ENCODE results near the gene ZNF593. TPM values are rescaled to one million over a fixed set of nuclear protein-coding genes. Genes with fewer than 3 reads are reported as not detected.

The ZNF593 gene
- 46.4 and 97.1 TPM in 2 replicates for total RNA-seq (2014; rRNA removed; shearing (Covaris generic))

DNA sequence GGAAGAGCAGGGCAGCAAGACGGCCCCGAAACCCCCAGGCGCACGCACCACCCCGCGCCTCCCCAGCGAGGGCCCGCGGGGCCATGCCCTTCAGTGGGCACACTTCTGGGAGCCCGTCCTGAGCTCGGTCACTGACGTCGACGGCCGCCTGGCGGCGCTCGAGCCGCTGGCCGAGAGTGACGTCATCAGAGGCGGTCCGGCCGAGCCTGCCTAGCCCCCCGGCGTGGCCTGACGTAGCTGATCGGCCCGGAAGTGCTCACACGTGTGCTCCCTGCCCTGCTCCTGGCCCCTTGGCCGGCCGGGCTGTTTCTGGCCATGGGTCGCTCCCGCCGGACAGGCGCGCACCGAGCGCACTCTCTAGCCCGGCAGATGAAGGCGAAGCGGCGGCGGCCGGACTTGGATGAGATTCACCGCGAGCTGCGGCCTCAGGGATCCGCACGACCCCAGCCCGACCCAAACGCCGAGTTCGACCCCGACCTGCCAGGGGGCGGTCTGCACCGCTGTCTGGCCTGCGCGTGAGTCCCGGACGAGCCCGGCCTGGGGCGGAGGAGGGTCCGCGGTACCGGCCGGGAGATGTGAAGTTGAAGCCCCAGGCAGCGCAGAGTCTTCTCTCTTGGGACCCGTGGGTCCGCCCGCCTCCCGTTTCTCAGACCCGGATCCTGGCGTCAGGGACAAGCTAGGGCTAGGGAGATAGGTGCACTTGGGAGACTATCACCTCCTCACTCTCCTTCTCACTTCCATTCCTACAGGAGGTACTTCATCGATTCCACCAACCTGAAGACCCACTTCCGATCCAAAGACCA is at the start of gene ZNF593:
ZNF593 (plus strand) TSS at position 240 of the 803 bp plus-strand sequence; CDS start at position 316, 76 bp downstream.
- in situ Hi-C loops (cut with HindIII; ENCODE audit: low sequenced_read_pairs) = loop anchor here (5.0 kb wide), 1 partner anchor 68 kb away; no protein-coding TSS in a partner anchor
- peak; percentile 91 for DNase-seq (ENCODE audit: low spot score)

DNA sequence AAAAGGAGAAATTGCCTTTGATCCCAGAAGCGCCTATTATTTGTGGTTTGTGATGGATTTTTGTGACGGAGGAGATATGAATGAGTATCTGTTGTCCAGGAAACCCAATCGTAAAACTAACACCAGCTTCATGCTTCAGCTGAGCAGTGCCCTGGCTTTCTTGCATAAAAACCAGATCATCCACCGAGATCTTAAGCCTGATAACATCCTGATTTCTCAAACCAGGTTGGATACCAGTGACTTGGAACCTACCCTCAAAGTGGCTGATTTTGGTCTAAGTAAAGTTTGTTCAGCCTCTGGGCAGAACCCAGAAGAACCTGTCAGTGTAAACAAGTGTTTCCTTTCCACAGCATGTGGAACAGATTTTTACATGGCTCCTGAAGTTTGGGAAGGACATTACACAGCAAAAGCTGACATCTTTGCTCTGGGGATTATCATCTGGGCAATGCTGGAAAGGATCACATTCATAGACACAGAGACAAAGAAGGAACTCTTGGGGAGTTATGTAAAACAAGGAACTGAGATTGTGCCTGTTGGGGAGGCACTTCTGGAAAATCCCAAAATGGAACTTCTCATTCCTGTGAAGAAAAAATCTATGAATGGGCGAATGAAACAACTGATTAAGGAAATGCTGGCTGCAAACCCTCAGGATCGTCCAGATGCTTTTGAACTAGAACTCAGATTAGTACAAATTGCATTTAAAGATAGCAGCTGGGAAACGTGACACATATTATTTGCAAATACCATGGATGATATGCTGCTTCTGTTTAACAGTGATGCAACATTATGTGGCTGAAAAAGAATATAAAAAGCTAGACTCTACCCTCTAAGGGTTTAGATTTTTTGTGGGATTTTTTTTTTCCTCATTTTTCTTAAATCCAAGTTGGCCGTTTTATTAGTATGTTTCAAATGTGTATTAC is 47.6 kb upstream of the ZNF593 start:
- in situ Hi-C loops (cut with HindIII; ENCODE audit: low sequenced_read_pairs) = no loop called here
- no peak for DNase-seq (ENCODE audit: low spot score)

DNA sequence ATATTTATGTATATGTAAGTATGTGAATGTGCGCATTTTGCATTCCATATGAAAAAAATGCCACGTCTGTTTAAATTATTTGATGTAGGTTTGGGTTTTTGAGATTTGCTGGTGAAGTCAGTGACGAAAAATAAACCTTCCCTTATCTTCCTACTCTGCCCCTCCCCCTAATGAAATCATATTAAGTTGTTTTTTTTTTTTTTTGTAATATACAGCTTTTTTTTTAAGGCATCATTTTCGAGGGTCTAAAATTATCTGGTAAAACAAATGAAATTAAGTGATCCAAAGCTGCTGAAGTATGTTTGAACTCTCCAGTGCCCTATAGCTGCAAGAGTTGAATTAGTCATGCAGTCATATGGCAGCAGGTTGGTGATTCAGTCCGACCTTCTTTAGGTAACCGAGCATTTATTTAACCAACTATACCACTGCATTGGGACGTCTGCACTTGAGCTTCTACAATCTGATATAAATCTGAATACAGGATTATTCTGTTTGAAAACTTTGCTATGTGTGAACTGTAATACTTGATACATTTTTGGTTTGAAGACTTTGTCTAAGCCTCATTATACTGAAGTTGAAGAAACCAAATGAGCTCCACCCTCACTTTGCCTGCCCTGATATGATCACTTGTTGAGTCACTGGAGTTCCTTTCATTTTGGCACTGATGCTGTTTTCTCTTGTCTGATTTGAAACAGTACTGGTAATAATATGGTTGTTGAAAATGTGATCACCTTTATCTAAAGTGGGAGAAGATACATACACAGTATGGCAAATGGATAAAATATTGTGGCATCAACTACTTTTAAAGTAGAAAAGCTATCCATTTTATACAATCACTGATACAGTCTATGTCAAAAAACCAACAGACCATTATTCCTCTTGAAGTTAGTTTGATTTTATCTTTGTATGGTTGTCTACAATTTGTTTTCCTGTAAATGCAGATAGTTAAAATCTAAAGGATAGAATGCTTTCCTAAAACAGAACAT is 46.4 kb upstream of the ZNF593 start:
- DNase-seq (ENCODE audit: low spot score) = no peak

DNA sequence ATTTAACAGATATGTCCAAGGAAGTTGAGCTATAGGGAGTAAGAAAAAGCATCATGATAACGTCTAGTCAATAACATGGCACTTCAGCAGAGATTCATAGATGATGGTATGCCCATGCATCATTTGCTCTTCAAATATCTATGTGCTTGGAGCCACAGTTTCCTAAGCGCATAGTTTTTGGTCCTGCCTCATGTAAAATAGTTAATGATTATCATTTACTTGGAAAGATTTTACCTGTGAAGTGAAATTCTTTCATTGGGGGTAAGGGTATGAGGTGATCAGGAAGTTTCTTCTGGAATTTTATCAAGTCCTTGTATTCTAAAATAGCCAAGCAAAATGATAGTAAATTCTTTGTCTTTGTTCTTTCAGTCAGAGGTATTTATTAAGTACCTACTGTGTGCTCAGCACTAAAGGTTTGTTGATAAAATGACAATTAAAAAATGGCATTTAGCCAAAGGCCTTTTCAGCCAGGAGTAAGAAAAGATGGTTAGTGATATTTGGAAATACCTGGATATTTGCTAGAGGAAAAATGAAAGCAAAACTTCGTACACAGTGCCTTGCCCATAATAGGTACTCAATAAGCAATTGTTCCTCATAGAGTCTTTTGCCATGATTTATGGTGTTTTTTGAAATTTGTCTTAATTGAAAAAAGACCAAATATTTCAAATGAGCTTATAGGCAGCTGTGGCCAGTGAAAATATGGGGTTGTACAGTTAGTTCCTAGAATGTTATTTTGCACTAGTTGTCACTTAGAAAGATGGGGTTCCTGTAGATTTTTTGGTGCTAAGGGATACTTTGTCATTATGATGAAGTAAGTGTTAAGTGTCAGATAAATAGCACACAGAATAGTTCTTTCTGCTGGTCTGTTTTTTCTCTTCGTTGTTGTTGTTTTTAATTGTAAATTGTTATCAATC is 45.0 kb upstream of the ZNF593 start:
- DNase-seq (ENCODE audit: low spot score) = no peak
- in situ Hi-C loops (cut with HindIII; ENCODE audit: low sequenced_read_pairs) = no loop called here

More for the DNA sequence above, 46.4 kb upstream of the ZNF593 start:
- in situ Hi-C loops (cut with HindIII; ENCODE audit: low sequenced_read_pairs) = no loop called here

DNA sequence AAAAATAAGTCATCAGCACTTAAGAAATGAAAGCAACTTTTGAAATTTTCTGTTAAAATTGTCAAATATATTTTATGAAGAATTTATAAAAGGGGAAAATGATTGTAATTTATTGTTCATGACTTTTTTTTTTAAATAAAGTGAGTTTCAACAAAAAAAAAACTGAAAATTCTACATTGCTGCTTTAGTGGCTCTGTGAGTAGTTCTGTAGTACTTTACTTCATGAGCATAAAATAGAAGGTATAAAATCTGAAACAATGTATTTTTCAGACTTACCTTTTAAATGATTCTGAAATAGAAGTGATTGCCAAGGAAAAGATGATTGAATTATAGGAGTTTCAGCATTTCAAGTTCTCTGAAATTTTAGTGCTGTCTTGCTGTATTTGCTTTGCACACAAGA is 44.3 kb upstream of the ZNF593 start:
- in situ Hi-C loops (cut with HindIII; ENCODE audit: low sequenced_read_pairs) = no loop called here
- no peak for DNase-seq (ENCODE audit: low spot score)

DNA sequence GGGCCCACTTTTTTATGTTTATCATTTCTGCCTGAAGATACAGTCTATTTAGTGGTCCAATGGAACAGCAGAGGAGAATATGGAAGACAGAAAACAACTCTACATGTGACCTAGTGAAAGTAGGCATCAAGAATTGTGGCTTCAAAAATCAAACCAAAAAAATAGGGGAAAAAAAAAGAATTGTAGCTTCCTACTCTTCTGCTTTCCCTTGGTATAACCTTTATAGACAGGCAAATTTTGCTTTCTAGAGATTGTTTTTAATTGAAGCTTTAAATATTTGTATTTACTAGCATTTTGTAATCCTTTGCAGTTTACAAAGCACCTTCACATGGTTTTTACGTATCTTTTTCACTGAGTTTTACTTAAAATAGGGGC is 43.8 kb upstream of the ZNF593 start:
- in situ Hi-C loops (cut with HindIII; ENCODE audit: low sequenced_read_pairs) = no loop called here
- no peak for DNase-seq (ENCODE audit: low spot score)

DNA sequence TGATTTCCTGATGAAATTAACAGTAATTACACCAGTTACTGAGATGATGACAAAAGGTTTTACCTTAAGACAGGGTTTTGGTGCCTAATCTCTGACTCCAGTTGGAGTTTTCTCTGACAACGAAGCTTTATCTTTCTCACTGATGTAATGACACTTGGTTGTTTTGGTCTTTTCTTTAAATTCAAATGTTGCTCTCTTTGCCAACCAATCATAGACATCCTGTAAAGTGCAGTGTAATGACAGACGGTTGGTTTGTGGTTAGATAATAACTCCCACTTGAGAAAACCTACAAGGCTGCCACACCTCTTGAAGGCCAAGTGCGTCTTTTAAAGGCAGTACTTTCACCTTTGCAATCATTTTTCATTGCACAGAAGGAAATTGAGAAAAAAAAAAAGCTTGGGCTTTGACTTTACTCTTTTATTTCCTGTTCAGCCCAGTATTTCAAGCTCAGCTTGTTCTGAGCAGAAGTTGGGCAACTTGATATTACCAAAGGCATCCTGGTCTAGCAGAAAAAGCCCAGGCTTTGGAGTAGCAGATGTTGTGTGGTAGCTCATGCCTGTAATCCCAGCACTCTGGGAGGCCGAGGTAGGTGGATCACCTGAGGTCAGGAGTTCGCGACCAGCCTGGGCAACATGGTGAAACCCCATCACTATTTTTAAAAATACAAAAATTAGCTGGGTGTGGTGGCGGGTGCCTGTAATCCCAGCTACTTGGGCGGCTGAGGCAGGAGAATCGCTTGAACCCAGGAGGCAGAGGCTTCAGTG is 43.2 kb upstream of the ZNF593 start:
- no peak for DNase-seq (ENCODE audit: low spot score)
- in situ Hi-C loops (cut with HindIII; ENCODE audit: low sequenced_read_pairs) = no loop called here

DNA sequence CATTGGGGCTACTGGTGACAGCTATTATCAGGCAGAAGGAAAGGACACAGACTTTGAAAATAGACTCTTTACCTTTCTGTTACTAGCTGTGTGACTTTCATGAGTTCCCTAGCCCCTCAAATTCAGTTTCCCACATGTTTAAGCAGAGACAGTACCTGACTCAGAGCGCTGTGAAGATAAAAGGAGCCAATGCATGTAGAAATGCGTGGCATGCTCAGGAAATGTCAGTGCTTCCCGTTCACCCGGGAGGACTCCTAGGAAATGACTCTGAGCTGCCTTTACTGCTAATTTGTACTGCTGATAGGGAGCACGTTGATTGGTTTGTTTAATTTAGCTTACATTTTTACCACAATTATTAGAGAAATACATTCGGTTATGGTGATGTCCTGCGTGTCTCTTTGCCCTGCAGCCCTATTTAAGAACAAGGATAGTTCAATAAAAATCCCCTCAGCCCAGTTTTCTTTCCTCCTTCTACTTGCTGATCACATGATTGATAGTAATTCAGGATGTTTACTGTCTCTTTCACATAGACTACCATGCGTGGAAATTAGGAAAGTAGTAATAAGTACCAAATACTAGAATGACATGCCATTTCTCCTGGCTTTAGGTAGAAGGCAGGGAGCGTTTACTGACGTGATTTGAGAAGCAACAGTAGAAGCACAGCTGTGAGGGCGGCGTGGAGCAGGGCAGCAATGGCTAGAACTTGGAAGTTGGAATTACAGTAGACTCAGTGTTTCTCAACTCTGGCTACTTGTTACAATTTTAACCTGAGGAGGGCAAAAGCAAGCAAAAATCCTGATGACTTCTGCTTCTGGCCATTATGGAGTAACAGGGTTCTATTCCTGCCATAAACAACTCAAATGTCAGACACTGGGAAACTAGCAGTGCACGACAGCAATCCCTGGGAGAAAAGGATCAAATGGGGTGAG is 42.2 kb upstream of the ZNF593 start:
- in situ Hi-C loops (cut with HindIII; ENCODE audit: low sequenced_read_pairs) = no loop called here
- no peak for DNase-seq (ENCODE audit: low spot score)

DNA sequence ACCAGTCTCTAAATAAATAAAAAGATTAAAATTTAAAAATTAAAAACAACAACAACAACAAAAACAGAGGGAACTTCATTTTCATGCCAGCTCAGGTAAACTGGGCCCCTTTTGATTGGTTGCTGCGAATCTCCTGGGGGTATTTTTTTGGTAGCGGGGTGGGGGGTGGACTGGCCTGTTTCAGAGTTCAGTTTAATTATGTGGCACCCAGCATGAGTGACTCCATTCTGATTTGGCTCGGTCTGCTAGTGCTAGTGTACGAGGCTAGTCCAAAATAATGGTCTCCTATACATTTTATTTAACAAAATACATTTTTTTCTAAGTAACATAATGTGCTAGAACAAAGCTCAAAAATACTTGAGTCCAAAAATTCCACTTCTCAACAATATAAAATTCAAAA is 39.9 kb upstream of the ZNF593 start:
- no peak for DNase-seq (ENCODE audit: low spot score)

DNA sequence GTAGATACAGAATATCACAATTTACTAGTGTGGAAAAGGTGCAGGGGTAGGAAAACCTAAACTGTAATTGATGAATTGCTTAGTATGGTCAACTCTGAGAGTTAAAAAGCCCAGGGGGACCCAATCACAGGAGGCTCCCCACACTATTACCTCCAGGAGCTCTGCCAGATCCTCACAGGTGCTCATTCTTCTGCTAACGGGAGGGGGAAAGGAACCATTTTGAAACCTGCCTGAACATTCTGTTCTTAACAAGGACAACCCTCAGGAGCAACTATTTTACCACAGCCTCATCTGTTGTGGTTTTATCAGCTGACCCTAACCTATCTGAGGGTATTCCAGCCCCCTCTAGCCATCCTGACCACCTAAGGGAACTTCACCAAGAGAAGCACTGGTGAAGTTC is 39.0 kb upstream of the ZNF593 start:
- no peak for DNase-seq (ENCODE audit: low spot score)
- in situ Hi-C loops (cut with HindIII; ENCODE audit: low sequenced_read_pairs) = no loop called here

More for the DNA sequence above, 39.9 kb upstream of the ZNF593 start:
- in situ Hi-C loops (cut with HindIII; ENCODE audit: low sequenced_read_pairs) = no loop called here

DNA sequence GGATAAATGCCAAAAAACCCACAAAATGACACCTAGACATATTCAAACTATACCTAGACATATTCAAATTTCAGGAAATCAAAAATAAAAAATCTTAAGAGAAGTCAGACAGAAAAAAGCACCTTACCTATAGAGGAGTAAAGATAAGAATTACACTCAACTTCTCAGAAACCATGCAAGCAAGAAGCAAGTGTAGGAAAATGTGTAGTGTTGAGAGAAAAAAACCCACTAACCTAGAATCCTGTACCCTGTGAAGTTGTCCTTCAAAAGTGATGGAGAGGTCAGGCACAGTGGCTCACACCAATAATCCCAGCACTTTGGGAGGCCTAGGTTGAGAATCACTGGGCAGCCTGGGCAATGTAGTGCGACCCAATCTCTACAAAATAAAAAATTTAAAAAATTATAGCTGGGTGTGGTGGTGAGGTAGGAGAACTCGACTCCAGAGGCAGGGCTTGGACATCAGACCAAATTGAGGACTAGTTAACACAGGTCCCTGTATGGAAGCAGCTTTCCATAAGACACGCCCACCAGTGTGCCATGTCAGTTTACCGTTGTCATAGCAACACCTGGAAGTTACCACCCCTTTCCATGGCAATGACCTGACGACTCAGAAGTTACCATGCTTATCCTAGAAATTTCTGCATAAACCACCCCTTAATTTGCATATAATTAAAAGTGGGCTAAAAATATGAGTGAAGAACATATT is 37.4 kb upstream of the ZNF593 start:
- in situ Hi-C loops (cut with HindIII; ENCODE audit: low sequenced_read_pairs) = no loop called here
- DNase-seq (ENCODE audit: low spot score) = no peak

DNA sequence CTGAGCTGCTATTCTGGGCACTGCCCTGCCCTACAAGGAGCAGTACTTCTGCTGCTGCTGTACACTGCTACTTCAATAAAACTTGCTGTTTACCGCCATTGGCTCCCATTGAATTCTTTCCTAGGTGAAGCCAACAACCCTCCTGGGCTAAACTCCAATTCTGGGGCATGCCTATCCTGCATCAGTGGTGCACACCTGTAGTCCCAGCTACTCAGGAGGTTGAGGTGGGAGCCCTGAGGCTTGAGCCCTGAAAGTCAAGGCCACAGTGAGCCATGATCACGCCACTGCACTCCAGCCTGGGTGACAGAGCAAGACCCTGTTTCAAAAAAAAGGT is 36.9 kb upstream of the ZNF593 start:
- in situ Hi-C loops (cut with HindIII; ENCODE audit: low sequenced_read_pairs) = no loop called here
- no peak for DNase-seq (ENCODE audit: low spot score)

DNA sequence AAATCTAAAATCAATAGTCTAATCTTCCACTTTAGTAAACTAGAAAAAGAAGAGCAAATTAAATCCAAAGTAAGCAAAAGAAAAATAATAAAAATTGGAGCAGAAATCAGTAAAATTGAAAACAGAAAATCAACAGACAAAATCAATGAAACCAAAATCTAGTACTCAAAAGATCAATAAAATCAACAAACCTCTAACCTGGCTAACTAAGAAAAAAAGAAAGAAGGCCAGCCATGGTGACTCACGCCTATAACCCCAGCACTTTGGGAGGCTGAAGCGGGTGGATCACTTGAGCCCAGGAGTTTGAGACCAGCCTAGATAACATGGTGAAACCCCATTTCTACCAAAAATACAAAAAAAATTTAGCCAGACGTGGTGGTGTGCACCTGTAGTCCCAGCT is 35.2 kb upstream of the ZNF593 start:
- in situ Hi-C loops (cut with HindIII; ENCODE audit: low sequenced_read_pairs) = no loop called here
- no peak for DNase-seq (ENCODE audit: low spot score)

DNA sequence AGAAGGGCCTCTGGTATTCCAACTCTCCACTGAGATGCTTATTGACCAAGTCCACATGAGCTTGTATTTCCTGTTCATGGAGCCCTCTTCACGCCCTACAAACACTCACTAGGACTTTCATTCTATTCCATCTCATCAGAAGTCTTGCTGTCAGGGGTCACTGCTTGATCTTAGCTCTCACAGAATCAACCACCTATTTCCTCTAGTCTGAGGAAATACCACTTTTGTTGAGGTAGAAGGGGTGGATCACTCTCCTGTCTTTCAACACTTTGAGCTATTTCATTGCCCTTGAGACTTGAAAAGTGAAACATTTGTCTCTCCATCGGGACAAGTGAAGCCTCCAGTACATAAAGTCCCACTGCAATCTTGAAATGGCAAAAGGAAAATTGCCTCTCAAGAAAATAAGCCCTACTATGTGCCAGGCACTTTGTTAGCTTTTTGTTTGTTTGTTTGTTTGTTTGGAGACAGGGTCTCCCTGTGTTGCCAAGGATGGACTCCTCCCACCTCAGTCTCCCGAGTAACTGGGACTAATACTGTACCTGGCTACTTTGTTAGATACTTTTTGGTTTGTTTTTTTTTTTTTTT is 30.6 kb upstream of the ZNF593 start:
- in situ Hi-C loops (cut with HindIII; ENCODE audit: low sequenced_read_pairs) = no loop called here
- DNase-seq (ENCODE audit: low spot score) = no peak

DNA sequence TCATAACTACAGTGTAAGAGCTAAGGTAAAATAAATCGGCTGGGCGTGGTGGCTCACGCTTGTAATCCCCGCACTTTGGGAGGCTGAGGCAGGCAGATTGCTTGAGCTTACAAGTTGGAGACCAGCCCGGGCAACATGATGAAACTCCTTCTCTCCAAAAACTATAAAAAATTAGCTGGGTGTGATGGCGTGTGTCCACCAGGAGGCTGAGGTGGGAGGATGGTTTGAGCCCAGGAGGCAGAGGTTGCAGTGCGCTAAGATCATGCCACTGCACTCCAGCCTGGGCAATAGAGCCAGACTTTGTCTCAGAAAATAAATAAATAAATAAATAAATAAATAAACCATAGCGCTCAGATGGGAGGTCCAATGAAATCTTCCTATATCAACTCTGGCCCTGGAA is 27.5 kb upstream of the ZNF593 start:
- DNase-seq (ENCODE audit: low spot score) = no peak
- in situ Hi-C loops (cut with HindIII; ENCODE audit: low sequenced_read_pairs) = no loop called here

Data from G401 (cell line).